Neuronal stem cell (in vitro differentiated cells): ENCODE results near the gene USP21.

Source experiments
- DNase-seq: peaks from one replicate; pipeline ENCODE4 v3.0.0-alpha.2; 2013; ENCODE audit warnings: low spot score
- H2AFZ ChIP-seq: one replicate; pipeline ENCODE4 v1.6.1; 2013; ENCODE audit warnings: mild to moderate bottlenecking, low read length, inconsistent platforms
- H2AK5ac ChIP-seq: 2 replicates; pipeline ENCODE4 v1.6.1; 2013; ENCODE audit warnings: low read depth, mild to moderate bottlenecking, inconsistent platforms, low read length, moderate library complexity, mixed read lengths
- H2BK120ac ChIP-seq: 2 replicates; pipeline ENCODE4 v1.6.1; 2013; ENCODE audit warnings: low read depth, mild to moderate bottlenecking, inconsistent platforms, low read length, moderate library complexity, mixed read lengths
- H2BK12ac ChIP-seq: one replicate; pipeline ENCODE4 v1.6.1; 2013; ENCODE audit warnings: low read length, inconsistent platforms
- H2BK15ac ChIP-seq: 2 replicates; pipeline ENCODE4 v1.6.1; 2013; ENCODE audit warnings: mild to moderate bottlenecking, low read length, inconsistent platforms, mixed read lengths
- H2BK5ac ChIP-seq: one replicate; pipeline ENCODE4 v1.6.1; 2013; ENCODE audit warnings: inconsistent platforms, mild to moderate bottlenecking, low read length, moderate library complexity
- H3K14ac ChIP-seq: one replicate; pipeline ENCODE4 v1.6.1; 2013; ENCODE audit warnings: low read length, inconsistent platforms
- H3K18ac ChIP-seq: 2 replicates; pipeline ENCODE4 v1.6.1; 2013; ENCODE audit warnings: low read length, inconsistent platforms
- H3K23ac ChIP-seq: 2 replicates; pipeline ENCODE4 v1.6.1; 2013; ENCODE audit warnings: low read depth, mild to moderate bottlenecking, mixed read lengths, low read length, inconsistent platforms; ENCODE audit not compliant: poor library complexity
- H3K27ac ChIP-seq: replicated peaks from 3 replicates; pipeline ENCODE4 v1.5.1; 2013; ENCODE audit warnings: low read length, inconsistent platforms
- H3K27me3 ChIP-seq, 3 experiments: 2 replicates each; pipeline ENCODE4 v1.6.1; 2013; ENCODE audit warnings: low read length in 3 of 3, mild to moderate bottlenecking in 2 of 3, inconsistent platforms in 1 of 3, low read depth in 1 of 3, mixed read lengths in 1 of 3, moderate library complexity in 1 of 3; ENCODE audit not compliant: control insufficient read depth in 3 of 3, insufficient read depth in 3 of 3
- H3K36me3 ChIP-seq, 2 donors: replicated peaks in 1 of 2; 2 replicates each; pipeline ENCODE4 v1.6.1; 2013; ENCODE audit warnings: low read length in 2 of 2; ENCODE audit not compliant: control insufficient read depth in 2 of 2, insufficient read depth in 2 of 2
- H3K4ac ChIP-seq: 2 replicates; pipeline ENCODE4 v1.6.1; 2013; ENCODE audit warnings: inconsistent platforms, mild to moderate bottlenecking, low read length, moderate library complexity
- H3K4me1 ChIP-seq, 2 donors: 1 replicate in 1 of 2; 2 replicates in 1 of 2; pipeline ENCODE4 v1.6.1; 2013; ENCODE audit warnings: low read length in 2 of 2, low read depth in 1 of 2; ENCODE audit not compliant: control insufficient read depth in 2 of 2, insufficient read depth in 1 of 2
- H3K4me2 ChIP-seq: one replicate; pipeline ENCODE4 v1.6.1; 2013; ENCODE audit warnings: mild to moderate bottlenecking, low read length, inconsistent platforms; ENCODE audit not compliant: insufficient read depth, poor library complexity, severe bottlenecking
- H3K4me3 ChIP-seq, 2 donors: 2 replicates each; pipeline ENCODE4 v1.5.1; 2013; ENCODE audit warnings: low read length in 2 of 2, mild to moderate bottlenecking in 2 of 2, inconsistent platforms in 1 of 2, moderate library complexity in 1 of 2
- H3K79me1 ChIP-seq: one replicate; pipeline ENCODE4 v1.6.1; 2013; ENCODE audit warnings: low read depth, mild to moderate bottlenecking, inconsistent platforms, low read length, moderate library complexity
- H3K9ac ChIP-seq: one replicate; pipeline ENCODE4 v1.6.1; 2013; ENCODE audit warnings: mild to moderate bottlenecking, low read depth, low read length, inconsistent platforms; ENCODE audit not compliant: poor library complexity
- H3K9me3 ChIP-seq, 2 donors: replicated peaks in 1 of 2; 2 replicates each; pipeline versions ENCODE3 to v1.6.1; 2013; ENCODE audit warnings: low read length in 2 of 2, mild to moderate bottlenecking in 2 of 2, inconsistent platforms in 1 of 2, low read depth in 1 of 2, mixed read lengths in 1 of 2, moderate library complexity in 1 of 2; ENCODE audit not compliant: control insufficient read depth in 2 of 2, insufficient read depth in 1 of 2
- H4K8ac ChIP-seq: one replicate; pipeline ENCODE4 v1.6.1; 2013; ENCODE audit warnings: low read depth, mild to moderate bottlenecking, inconsistent platforms, low read length, moderate library complexity
- H4K91ac ChIP-seq: one replicate; pipeline ENCODE4 v1.6.1; 2013; ENCODE audit warnings: low read length, low read depth, mild to moderate bottlenecking, inconsistent platforms; ENCODE audit not compliant: poor library complexity
- WGBS, 2 donors: extraction: QIAGEN DNeasy Blood & Tissue Kit; methylation state at CpG; one replicate each; pipeline ENCODE4 v1.1.7; 2013; ENCODE audit warnings: missing lambda C conversion rate in 2 of 2, mixed read lengths in 1 of 2; ENCODE audit not compliant: insufficient read length in 2 of 2, insufficient replicate concordance in 1 of 2; ENCODE audit errors: extremely low coverage in 2 of 2; 5-methylcytosine and 5-hydroxymethylcytosine counted together

USP21 gene

DNA sequence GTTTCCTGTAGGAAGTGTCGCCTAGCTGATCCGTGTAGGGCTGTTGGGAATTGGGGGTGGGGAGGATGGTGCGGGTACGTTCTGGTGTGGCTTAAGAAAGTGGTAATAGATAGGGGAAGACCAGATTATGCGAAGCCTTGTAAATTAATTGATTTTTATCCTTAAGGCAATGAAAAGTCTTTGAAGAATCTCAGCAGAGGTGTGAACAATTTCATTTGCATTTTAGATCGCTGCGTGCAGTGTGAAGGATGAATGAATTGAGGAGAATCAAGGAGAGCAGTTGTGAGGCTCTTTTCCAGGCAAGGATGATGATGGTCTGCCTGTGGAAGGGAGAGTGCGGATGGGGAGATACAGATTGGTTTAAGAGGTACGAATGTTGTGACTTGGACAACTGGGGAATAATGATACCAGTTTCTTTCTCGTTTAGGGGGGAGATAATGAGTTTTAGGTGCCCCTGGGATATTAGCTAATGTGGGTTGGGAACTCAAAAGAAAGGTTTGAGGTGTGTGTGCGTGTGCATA lies 26.0 kb upstream of the USP21 start:
- peak overlapping the region; percentile 16 for H2BK5ac ChIP-seq
- DNase-seq: no peak
- no peak overlapping the region for H2BK120ac ChIP-seq
- H3K4me3 ChIP-seq: peak overlapping the region; percentile 74 to 94
- H3K18ac ChIP-seq: peak overlapping the region; percentile 91
- no peak overlapping the region for H3K9ac ChIP-seq
- H2BK12ac ChIP-seq: no peak overlapping the region
- no peak overlapping the region for H4K91ac ChIP-seq
- peak overlapping the region; percentile 60 for H3K4me2 ChIP-seq
- no peak overlapping the region for H3K14ac ChIP-seq
- no peak overlapping the region for H2AK5ac ChIP-seq
- peaks cover 3% of the 10 kb centered on the region for H3K79me1 ChIP-seq
- H3K36me3 ChIP-seq: peaks cover 7 to 23% of the 10 kb centered on the region in 2 donors
- peak overlapping the region; percentile 78 for H2AFZ ChIP-seq
- WGBS, 2 donors: no CpG with 5 or more reads among the region's 11 CpGs
- H3K27me3 ChIP-seq: no peaks in the 10 kb centered on the region
- no peak overlapping the region for H3K4ac ChIP-seq
- H2BK15ac ChIP-seq: no peak overlapping the region
- no peaks in the 10 kb centered on the region for H3K9me3 ChIP-seq
- peaks cover 3 to 15% of the 10 kb centered on the region in 2 donors for H3K4me1 ChIP-seq
- H3K27ac ChIP-seq: peak overlapping the region; percentile 88
- H3K23ac ChIP-seq: no peak overlapping the region
- no peak overlapping the region for H4K8ac ChIP-seq

DNA sequence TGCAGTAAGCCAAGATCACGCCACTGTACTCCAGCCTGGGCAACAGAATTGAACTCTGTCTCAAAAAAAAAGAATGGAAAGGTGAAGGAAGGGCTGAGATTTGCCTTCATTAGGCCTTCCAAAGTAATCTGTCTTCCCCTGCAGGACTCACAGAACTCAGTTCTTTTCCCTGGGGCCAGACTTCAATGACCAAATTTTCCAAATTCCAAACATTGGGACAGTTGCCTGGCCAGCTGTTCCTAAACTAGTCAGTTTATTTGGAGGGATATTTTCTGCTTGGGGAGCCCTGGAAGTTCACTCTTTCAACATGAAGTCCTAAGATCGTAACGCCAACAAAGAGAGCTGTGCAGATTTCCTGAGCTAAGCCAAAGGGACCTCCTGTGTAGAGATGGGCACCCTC lies 21.4 kb upstream of the USP21 start:
- H3K4ac ChIP-seq: no peak overlapping the region
- WGBS, 2 donors: no CpG with 5 or more reads among the region's 3 CpGs

DNA sequence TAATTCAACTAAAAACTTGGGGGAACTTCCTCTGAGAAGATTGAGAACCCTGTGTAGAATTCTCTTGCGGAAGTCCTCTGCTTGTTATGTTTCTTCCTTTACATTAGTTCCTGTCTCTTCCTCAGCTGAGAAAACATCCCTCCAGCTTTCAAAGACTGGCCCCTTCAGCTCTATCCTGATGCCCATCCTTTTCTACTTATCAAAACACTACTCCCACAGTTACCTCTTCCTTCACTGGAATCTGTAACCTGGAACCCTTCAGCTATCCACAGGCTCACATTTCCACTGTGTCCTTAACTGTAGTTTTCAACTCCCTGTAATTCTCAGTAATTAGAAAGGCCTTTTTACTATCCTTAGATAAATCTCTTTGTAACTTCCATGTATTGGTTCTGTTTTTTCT lies 20.9 kb upstream of the USP21 start:
- Histone ChIP-seq H4K91ac (no peak overlapping the region), H3K4ac (no peak overlapping the region), H2AFZ (no peak overlapping the region), H2BK5ac (no peak overlapping the region), H3K79me1 (no peaks in the 10 kb centered on the region), H3K4me1 (peaks cover 2 to 3% of the 10 kb centered on the region in 2 donors), H3K27ac (no peak overlapping the region), H4K8ac (no peak overlapping the region), H3K23ac (no peak overlapping the region), H2BK120ac (no peak overlapping the region), H3K4me2 (no peak overlapping the region), H2BK12ac (no peak overlapping the region), H3K18ac (no peak overlapping the region), H3K9ac (no peak overlapping the region), H3K27me3 (no peaks in the 10 kb centered on the region), H3K14ac (no peak overlapping the region), H2AK5ac (no peak overlapping the region), H2BK15ac (no peak overlapping the region), H3K9me3 (no peaks in the 10 kb centered on the region), H3K4me3 (no peak overlapping the region), H3K36me3 (no peaks in the 10 kb centered on the region)
- no CpG with 5 or more reads among the region's 1 CpG for WGBS, 2 donors
- no peak for DNase-seq

More for the DNA sequence above, 21.4 kb upstream of the USP21 start:
- Histone ChIP-seq H3K18ac (no peak overlapping the region), H2BK5ac (no peak overlapping the region), H2BK120ac (no peak overlapping the region), H3K27me3 (no peaks in the 10 kb centered on the region), H3K79me1 (no peaks in the 10 kb centered on the region), H3K14ac (no peak overlapping the region), H4K8ac (no peak overlapping the region), H2AK5ac (no peak overlapping the region), H3K9me3 (no peaks in the 10 kb centered on the region), H4K91ac (no peak overlapping the region), H3K36me3 (no peaks in the 10 kb centered on the region), H2BK15ac (no peak overlapping the region), H3K23ac (no peak overlapping the region), H3K4me2 (no peak overlapping the region), H3K4me3 (no peak overlapping the region), H3K9ac (no peak overlapping the region), H3K27ac (no peak overlapping the region), H3K4me1 (peaks cover 3 to 4% of the 10 kb centered on the region in 2 donors), H2BK12ac (no peak overlapping the region), H2AFZ (no peak overlapping the region)
- no peak for DNase-seq

DNA sequence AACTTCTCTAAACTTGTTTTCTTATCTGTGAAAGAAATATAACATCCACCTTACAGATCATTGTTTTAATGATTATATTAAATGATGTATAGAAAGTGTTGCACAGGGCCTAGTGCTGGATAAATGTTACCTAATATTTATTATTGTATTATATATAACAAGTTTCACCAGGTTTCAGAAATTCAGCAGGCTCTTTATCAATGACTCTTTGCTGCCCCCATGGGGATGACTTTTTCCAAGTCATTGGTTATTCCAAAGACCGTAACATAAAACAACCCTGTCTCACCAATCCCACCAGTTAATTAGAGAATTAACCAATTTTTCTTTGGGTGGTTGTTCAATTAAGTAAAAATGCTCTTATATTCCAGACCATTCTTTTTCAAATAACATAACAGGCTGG lies 19.5 kb upstream of the USP21 start:
- Histone ChIP-seq H3K9me3 (no peaks in the 10 kb centered on the region), H3K14ac (no peak overlapping the region), H2AK5ac (no peak overlapping the region), H2BK12ac (no peak overlapping the region), H2AFZ (no peak overlapping the region), H4K91ac (no peak overlapping the region), H3K18ac (no peak overlapping the region), H2BK120ac (no peak overlapping the region), H3K9ac (no peak overlapping the region), H4K8ac (no peak overlapping the region), H2BK15ac (no peak overlapping the region), H3K4me2 (no peak overlapping the region), H3K23ac (no peak overlapping the region), H3K4me3 (no peak overlapping the region), H3K4me1 (no peaks in the 10 kb centered on the region), H2BK5ac (no peak overlapping the region), H3K79me1 (no peaks in the 10 kb centered on the region), H3K27ac (no peak overlapping the region), H3K36me3 (no peaks in the 10 kb centered on the region), H3K4ac (no peak overlapping the region), H3K27me3 (no peaks in the 10 kb centered on the region)
- no CpG with 5 or more reads among the region's 1 CpG for WGBS, 2 donors
- no peak for DNase-seq
